LNCaP clone FGC (cell line): ENCODE data around the gene EIF3L.

Experiments
- DNase-seq: peaks from one replicate; pipeline ENCODE4 v3.0.0-alpha.2; 2011; ENCODE audit warnings: low read depth
- H3K4me3 ChIP-seq: 2 replicates; pipeline ENCODE4 v1.5.1; 2011; ENCODE audit warnings: mild to moderate bottlenecking, low read depth, low read length, control low read depth
- CTCF ChIP-seq: IDR thresholded peaks from 2 replicates; pipeline ENCODE4 v1.5.1; 2012; ENCODE audit warnings: mild to moderate bottlenecking; ENCODE audit not compliant: control insufficient read depth, insufficient read depth; ENCODE audit errors: extremely low read depth

The EIF3L gene

GRCh38 chr22:37811867-37812266 is 37.4 kb upstream of the EIF3L start:
- H3K4me3 ChIP-seq = no peak overlapping the region
- no peak for TF ChIP-seq CTCF
- DNase-seq = no peak

- DNase-seq = no peak
- H3K4me3 ChIP-seq = no peak overlapping the region
- TF ChIP-seq CTCF = no peak
Observed at GRCh38 chr22:37812869-37813678, 36.1 kb upstream of the EIF3L start.

GRCh38 chr22:37815593-37815992 is 33.6 kb upstream of the EIF3L start:
- no peak for DNase-seq
- no peak for TF ChIP-seq CTCF
- no peak overlapping the region for H3K4me3 ChIP-seq

GRCh38 chr22:37816543-37817180 is 32.6 kb upstream of the EIF3L start:
- no peak for DNase-seq
- no peak overlapping the region for H3K4me3 ChIP-seq
- TF ChIP-seq CTCF = no peak

- peak; percentile 91 for TF ChIP-seq CTCF
- no peak for DNase-seq
- no peak overlapping the region for H3K4me3 ChIP-seq
Observed at GRCh38 chr22:37817705-37818408, 31.4 kb upstream of the EIF3L start.

DNA sequence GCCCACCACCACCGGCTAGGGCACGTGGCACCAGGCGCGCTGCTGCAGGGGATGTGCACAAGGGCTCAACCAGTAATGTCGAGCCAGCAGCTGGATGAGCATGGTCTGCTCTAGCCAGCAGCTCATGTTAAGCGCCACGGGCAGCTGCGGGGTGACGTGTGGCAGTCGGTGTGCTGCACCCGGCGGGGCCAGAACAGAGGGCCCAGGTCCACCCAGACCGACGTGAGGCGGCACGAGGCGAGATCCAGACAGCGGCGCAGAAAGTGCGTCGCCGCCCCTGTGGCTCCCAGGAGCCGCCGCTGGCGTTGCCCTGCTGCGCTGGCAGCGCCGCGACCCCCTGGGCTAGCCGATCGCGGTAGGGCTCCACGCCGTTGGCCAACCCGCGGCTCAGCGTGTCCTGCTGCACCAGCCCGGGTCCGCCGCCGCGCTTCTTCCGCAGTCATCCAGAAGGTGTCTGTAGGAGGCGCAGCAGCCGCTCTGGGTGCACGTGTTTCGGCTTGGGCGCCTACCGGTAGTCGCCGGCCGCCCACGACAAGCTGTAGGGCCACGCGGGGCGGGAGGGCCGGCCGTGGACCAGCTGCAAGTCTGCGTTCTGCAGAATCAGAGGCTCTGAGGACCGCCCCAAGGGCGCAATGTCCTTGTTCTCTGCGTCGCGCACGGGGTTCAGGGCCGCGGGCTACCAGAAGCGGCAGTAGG is 30.7 kb upstream of the EIF3L start:
- no peak for TF ChIP-seq CTCF
- H3K4me3 ChIP-seq = no peak overlapping the region
- no peak for DNase-seq
